ENCODE data around the gene SOS1.
"Not testable (repeated sequence)": the region's sequence is repeated elsewhere in the genome, so short reads cannot be mapped to it uniquely, and the experiment has no call there.

SOS1 gene

DNA sequence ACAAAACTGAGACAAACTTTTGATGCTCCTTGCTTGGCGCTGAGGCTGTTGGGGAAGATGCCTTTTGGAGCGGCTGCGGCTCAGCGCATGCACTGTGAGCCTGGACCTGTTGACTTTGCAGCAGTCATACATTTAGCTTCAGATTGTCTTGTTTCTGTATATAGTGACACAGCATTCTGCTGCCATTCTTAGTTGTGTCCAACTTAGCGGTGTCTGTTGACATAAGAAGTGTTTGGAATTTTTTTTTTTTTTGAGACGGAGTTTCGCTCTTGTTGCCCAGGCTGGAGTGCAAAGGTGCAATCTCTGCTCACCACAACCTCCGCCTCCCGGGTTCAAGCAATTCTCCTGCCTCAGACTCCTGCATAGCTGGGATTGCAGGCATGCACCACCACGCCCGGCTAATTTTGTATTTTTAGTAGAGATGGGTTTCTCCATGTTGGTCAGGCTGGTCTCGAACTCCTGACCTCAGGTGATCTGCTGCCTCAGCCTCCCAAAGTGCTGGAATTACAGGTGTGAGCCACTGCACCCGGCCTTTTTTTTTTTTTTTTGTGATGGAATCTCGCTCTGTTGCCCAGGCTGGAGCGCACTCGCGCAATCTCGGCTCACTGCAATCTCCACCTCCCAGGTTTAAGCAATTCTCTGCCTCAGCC lies 17.5 kb upstream of the SOS1 start:
- DNase-seq, result not testable (repeated sequence)

DNA sequence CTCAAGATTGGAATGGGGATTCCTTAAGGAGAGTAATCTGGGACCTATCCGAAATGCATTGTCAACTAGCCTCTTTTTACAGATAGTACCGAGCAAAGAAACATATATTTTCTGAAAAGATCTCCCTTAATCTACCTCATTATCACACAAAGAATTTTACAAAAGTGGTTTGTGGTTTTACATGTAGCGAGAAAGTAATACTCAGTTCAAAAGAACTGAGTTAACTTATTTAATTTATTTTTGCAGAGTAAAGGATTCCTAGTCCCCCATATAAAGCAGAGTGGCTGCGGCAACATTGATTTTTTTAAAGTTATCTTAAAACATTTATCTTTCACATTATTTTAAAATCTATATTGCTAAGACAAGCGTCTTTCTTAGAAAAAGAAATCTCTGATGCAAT lies 15.9 kb upstream of the SOS1 start:
- no peak for DNase-seq

DNA sequence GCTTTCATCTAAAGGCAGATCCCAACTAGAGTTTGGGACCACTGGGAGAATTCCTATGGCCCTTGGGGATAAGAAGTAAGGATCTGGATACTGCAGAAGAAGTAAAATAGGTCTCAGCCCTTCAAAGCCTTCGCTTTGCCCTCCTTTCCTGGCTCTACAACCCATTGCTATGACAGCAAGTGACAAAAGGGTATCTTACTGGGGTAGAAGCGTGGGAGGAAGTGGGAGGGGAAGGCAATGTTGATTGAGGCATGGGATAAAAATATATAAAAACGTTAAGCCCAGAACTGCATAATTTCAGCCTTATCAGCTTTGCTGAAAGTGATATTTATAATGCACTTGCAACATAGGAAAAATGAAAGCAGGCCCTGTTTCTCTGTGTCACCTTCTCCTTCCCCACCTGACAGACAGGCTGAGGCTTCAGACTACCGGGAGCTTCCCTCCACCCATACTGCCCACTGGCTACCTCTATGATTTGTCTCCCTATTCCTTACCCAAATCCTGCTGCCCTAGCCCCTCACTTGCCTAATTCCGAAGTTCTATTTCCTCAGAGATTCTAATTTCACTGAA lies 14.9 kb upstream of the SOS1 start:
- DNase-seq, result no peak

DNA sequence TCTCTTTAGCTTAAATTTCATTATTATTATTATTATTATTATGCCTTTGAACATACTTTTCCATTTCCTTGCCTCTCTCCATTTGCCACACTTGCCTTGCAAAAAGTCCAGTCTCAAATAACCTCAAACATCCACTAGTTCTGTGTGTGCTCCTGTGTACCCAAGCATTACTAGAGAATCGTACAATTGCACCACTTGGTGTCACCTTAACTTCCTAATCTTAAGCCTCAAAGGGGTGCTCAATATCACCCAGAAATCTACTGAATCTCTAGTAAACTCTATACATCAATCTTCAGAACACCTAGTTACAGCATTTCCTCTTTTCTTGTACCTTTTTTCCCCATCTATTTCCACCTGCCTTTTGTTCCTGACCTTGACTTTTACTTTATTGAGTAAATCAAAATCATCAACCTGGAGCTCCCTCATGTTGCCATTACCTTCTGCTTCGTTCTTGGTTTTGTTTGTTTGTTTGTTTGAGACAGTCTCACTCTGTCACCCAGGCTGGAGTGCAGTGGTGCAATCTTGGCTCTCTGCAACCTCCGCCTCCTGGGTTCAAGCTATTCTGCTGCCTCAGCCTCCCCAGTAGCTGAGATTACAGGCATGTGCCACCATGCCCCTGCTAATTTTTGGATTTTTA lies 12.5 kb upstream of the SOS1 start:
- DNase-seq, result no peak

DNA sequence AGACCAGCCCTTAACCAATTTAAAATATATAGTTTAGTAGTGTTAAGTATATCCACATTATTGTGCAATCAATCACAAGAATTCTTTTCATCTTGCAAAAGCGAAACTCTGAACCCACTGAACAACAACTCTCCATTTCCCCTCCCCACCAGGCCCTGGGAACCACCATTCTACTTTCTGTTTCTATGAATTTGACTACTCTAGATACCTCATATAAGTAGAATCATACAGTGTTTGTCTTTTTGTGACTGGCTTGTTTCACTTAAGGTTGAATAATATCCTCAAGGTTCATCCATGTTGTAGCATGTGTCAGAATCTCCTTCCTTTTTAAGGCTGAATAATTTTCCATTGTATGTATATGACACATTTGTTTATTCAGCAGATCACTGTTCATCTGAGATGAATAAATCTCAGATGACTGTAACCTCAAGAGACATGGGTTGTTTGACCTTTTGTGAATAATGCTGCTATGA lies 8.1 kb upstream of the SOS1 start:
- no peak for DNase-seq

DNA sequence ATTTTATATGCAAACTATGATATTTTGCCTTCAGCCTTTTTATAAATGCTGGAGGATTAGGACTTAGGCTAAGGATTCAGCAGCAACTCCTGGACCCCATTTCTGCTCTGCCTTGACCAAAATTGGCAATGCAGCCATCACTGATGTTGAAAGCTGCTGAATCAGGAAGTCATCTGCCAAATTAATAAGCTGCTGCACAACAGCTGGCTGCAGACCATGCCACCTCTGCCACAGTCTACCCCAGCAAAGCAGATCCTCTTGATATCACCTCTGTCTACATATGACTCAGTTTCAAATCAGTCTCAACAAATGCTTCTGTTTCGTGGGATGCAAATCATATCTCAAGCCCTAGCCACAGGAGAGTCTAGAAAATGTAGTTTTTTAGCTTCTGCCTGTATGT lies 7.1 kb upstream of the SOS1 start:
- no peak for DNase-seq

DNA sequence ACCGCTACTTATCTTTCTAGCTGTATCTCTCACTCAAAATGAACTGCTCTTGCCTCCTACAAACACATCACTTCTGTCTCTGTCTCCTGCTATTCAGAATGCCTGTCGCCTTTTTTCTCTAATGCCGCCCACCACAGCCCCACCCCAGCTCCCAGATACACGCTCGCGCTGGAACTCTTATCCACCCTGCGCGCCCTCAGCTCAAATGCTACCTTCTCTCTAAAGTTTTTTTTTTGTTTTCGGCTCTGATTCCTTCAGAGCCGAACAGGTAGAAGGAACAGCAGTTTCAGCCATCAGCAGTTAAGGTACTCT lies 3.9 kb upstream of the SOS1 start:
- DNase-seq, result peak; percentile 48

DNA sequence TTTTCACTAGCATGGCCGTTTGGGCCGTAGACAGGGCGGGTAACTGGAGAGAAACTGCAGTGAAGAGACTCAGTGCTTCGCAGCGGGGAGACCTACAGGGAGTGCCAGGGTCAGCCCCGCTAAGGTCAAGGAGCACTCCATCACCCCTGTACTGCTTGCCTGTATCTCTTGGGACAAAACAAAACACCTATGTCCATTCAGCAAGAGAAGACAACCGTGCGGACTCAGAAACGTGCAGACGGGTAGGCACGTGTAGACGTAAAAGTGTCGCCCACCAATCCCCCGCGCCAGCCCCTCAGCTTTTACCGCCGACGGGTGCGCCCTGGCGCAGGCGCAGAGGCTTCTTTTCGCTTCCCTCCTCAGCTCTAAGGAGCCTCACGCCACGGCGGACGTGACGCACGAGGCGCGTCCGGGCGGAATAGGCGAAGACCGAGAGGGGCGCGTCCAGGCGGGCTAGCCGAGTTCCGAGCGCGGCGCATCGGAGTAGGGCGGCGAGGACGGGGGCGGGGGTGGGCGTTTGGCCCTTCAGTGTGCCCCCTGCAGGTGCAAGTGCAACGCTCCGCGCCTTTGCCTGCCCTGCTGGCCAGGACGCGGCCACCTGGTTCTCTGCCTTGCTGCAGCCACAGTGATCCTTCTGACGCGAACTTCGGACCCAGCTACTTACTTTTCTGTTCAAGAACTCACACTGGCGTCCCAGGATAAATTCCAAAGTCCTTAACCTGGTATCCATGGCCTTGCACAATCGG lies 3.3 kb upstream of the SOS1 start:
- DNase-seq, result peak; percentile 80

DNA sequence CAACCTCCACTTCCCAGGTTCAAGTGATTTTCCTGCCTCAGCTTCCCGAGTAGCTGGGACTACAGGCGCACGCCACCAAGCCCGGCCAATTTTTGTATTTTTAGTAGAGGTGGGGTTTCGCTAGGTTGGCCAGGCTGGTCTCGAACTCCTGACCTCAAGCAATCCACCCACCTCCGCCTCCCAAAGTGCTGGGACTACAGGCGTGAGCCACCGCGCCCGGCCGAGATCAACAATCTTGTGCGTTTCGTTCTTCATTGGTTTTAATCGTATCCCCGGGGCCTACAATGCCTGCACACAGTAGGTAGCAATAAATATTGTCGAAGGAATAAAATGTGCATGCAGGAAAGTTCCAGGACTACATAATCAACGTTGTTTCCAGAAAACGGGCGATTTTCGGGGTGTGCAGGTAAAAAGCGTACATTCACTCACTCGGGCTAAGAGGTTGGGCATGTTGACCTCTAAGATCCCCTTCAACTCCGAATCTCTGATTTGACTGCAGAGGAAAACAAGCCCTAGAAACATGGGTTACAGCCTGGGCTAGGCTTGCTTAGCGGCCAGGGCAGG lies 2.7 kb upstream of the SOS1 start:
- DNase-seq, result no peak

DNA sequence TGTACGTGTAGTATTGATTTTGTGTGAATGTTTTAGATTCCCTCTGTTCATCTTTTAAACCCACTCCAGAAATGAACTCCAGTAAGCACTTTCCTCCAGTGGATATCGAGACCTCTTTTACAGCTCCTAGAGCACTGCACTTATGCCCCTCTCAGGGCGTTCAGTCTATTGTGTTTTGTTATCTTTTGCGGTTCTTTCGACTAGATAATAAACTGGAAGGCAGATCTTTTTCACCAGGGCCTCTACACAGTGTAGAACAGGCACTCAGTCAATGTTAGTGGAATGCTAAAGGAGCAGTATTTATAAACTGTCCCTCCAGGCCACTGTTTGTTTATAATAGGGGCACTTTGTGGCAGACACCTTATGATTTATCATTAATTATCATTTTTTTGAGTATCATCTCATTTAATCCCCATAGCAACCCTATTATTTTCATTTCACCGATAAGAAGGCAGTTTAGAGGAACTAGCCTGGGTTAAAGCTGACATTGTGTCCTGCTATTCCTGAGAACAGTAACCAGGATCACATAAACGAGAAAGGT lies 742 bp upstream of the SOS1 start:
- DNase-seq, result no peak

DNA sequence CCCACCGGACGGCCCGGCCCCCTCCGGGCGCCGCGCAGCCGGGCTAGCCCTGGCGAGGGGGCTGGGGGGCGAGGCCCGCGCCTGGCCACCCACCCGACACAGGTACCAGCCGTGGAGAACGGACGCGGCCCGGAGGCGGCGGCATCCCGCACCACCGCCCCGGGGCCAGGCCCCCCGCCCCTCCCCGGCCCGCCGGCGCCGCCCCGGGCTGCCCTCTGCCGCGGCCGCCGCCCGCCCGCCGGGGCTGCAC lies 405 bp downstream of the SOS1 start:
- DNase-seq, result no peak

DNA sequence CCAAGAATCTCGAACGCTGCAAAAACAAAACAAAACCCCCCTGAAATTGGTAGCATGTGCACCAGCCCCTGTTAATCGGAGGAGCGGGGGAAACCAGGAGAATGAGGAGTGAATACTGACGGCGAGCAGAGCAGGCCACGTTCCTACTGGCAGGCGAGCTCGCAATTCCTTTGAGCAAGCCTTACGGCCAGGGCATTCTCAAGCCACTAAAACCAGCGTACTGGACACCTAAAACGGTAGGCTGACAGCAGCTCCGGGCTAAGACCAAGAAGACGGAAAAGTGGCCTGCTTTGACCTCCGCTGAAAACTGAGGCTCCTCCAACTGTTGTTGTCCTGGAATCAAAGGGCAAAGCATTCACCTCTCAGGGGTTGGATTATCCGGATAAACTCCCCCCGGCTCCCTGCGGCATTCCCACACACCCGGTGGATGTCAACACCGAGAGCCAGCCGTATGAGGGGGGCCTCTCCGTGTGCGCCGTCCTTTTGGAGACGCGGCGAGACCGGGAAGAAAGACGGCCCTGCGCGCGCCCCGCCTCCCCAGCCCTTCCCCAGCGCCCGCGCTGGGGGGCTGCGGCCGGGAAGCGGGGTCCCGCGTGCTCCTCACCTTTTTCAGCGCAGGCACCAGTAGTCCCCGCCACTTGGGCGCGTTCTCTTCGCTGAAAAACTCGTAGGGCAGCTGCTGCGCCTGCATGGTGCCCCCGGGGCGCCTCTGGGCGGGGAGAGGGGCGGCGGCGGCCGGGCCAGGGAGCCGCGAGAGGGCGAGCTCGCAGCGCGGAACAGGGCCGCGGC lies 925 bp downstream of the SOS1 start:
- no peak for DNase-seq

DNA sequence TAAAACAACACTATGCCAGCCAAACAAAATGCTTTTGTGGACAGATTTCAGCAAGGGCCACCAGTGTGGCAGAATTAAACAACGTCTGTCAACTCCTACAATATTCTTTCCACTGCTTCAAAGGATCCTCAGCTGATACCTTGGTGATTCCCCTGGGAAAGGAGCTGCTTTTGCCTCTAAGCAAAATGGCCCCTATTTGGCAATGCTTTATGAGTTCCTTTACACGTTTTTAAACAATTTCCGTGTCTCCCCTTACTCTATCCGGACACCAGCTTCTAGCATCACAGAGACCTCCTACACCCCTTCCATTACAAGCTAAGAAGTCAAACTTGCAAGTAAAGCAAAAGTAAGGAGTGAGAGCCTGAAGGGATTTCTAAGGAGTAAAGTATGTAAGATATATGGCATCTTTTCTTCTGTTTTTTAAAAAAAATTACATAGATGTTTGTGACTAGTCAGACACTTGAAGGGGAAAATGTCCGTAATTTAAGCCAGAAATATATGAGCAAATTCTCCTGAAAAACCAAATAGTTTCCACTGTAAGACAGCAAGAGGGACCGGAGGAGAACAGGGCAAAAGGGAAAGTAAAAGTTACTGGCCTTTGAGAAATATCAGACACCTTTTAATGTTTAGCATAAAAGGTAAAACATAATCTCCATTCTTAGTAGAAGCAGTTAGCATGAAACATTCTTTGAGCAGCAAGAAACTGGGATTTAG lies 1.9 kb downstream of the SOS1 start:
- no peak for DNase-seq

DNA sequence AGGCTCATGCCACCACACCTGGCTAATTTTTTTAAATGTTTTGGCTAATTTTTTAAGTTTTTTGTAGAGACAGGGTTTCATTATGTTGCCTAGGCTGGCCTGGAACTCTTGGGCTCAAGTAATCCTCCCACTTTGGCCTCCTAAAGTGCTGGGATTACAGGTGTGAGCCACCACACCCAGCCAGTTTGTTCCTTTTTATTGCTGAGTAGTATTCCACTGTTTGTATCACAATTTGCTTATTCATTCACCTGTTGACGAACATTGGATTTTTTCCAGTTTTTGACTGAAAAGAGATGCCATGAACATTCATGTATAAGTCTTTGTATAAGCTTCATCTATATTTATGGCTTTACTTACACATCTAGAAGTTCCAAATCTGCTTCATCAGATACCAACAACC lies 5.3 kb downstream of the SOS1 start:
- no peak for DNase-seq

DNA sequence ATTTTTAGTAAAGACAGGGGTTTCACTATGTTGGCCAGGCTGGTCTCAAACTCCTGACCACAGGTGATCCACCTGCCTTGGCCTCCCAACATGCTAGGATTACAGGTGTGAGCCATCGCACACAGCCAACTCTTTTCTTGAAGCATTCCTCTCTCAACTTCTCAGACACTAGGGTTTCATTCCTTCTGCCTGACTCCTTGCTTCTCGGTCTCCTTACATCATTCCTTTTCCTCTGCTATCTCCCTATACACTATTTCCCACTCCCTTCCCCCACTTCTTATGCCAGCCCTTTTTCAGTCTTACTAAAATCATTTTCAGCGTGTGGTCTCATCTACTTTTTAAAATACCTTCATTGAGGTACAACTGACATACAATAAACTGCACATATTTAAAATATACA lies 6.1 kb downstream of the SOS1 start:
- DNase-seq, result no peak

DNA sequence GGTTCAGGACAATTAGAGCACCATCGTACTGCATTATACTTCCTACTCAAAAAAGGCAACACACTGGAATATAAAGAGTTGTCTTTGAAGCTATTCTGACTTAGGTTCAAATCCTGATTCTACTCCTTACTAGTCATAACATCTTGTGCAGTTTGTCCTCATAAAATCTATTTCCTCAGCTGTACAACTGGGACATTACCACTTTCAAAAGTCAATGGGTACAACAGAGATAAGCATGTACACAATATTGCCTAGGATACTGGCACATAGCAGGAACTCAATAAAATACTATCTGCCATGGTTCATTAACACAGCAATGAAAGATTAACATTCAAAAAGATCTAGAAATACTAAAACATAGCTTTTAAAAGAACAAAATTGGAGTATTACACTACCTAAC lies 11.3 kb downstream of the SOS1 start:
- no peak for DNase-seq

DNA sequence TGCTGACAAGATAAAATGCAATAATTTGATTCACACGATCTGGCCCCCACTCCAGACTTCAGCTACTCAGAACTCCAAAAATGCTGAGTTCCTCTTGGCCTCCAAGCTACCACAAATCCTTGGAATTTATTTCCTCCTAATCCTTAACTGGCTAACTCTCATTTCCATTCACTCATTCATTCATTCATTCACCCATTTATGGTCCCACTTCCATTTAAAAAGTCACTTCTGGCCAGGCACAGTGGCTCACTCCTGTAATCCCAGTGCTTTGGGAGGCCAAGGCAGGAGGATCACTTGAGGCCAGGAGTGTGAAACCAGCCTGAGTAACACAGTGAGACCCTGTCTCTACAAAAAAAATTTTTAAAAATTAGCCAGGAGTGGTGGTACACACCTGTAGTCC lies 12.5 kb downstream of the SOS1 start:
- no peak for DNase-seq

DNA sequence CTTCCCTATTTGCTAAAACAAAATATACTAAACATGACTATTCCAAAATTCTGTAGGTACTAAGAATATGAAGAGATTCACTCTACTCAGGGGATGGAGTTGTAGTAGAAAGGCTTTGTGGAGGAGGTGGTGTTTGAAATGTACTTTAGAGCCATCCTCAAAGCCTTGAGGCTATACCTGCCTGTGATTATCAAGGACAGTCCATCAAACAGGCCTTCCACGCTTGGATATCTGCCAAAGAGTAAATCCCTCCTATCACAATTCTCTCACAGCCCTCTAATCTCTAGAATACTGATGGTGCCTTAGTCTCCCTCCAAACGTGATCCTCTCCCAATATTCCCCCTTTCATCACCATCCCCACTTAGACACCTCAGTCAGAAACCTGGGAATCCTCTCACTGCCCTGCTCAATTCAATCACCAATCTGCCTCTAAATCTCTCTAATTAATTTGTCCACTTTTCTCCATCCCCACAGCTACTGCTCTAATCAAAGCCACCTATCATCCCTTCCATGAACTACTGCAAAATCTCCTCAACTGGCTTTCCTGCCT lies 13.1 kb downstream of the SOS1 start:
- no peak for DNase-seq

DNA sequence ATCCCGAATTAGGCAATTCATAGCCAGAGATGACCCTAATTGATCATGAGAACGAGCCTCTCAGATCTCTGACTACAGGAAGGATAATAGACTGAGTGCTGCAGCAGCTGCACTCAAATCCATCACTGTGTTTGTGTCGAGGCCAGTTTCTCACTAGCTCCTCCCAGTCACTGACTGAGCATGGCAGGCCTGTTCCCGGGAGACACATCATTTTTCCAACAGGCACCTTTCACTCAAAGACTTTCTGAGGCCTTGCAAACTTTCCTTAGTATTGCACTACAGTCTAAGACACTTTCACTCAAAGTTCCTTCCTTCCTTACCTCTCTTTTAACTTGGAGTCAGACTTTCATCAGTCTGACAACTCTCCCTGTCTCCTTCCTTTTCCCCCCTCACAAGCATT lies 13.7 kb downstream of the SOS1 start:
- peak; percentile 38 for DNase-seq

DNA sequence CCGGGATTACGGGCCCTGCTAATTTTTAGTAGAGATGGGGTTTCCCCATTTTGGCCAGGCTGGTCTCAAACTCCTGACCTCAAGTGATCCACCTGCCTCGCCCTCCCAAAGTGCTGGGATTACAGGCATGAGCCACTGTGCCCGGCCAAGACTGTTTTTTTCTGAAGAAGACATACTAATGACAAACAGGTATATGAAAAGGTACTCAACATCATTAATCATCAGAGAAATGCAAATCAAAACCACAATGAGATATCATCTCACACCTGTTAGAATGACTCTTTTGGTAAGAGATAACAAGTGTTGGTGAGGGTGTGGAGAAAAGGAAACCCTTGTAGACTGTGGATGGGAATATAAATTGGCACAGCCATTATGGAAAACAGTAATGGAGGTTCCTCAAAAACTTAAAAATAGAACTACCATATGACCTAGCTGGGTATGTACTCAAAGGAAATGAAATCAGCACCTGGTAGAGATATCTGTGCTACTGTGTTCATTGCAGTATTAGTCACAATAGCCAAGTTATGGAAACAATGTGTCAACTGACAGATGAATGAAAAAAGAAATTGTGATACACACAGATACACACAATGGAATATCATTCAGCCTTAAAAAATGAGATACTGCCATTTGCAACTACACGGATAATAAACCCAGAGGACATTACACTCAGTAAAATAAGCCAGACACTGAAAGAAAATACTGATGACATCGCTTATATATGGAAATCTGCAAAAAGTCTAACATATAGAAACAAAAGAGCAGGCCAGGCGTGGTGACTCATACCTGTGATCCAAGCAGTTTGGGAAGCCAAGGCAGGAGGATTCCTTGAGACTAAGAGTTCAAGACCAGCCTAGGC lies 20.8 kb downstream of the SOS1 start:
- DNase-seq, result no peak

DNA sequence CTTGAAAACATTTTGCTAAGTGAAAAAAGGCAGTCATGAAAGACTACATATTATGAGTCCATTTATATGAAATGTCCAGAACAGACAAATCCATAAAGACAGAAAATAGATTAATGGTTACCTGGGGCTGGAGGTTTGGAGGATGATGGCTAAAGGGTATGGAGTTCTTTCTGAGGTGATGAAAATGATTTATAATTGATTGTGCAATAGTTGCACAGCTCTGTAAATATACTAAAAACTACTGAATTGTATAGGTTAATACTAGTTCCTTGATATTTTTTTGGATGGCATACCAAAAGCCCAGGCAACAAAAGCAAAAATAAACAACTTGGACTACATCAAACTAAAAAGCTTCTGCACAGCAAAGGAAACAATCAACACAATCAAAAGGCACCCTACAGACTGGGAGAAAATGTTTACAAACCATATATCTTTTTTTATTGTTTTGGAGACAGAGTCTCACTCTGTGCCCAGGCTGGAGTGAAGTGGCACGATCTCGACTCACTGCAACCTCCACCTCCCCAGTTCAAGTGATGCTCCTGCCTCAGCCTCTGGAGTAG lies 21.5 kb downstream of the SOS1 start:
- DNase-seq, result no peak
